PC-3 (cell line): Measurements from ENCODE around the gene DNAL4. TPM values are rescaled to one million over a fixed set of nuclear protein-coding genes. Genes with fewer than 3 reads are reported as not detected.

Source experiments
- ATAC-seq: fragments of 200-7000 bp; cut with Tn5 transposase; 2 replicates; pipeline ENCODE4 v1.9.1; 2020; ENCODE audit warnings: mild to moderate bottlenecking, moderate library complexity
- BruUV-seq: library from RNA; stranded (reverse); fragments of 400-500 nt; replicated peaks from 2 replicates; lab custom pipeline; 2021; lab: Mats Ljungman, UMichigan
- CTCF ChIA-PET: fragments of 300-600 bp; sonication (Branson Sonifier 250); formaldehyde crosslinking; loops from one replicate; lab custom pipeline; 2022; ENCODE audit warnings: antibody characterized with exemption; lab: Charles Lee
- POLR2A ChIA-PET: fragments of 300-600 bp; sonication (Branson Sonifier 250); formaldehyde crosslinking; loops from one replicate; lab custom pipeline; 2022; ENCODE audit warnings: antibody characterized with exemption; ENCODE audit not compliant: unreplicated experiment; lab: Charles Lee
- DNase-seq: peaks from one replicate; pipeline ENCODE4 v3.0.0-alpha.2; 2015
- H2AFZ ChIP-seq: fragments of 300-600 bp; sonication (generic); 2 replicates; pipeline ENCODE4 v1.6.0; 2016; ENCODE audit warnings: antibody characterized with exemption, low read length
- H3F3A ChIP-seq: fragments of 300-600 bp; sonication (generic); one replicate; pipeline ENCODE4 v1.6.0; 2017; ENCODE audit warnings: antibody characterized with exemption, low read length, control low read depth, mild to moderate bottlenecking; ENCODE audit not compliant: unreplicated experiment
- H3K27ac ChIP-seq: fragments of 300-600 bp; sonication (generic); 2 replicates; pipeline ENCODE4 v1.5.1; 2016; ENCODE audit warnings: mild to moderate bottlenecking, low read length
- H3K27me3 ChIP-seq: fragments of 300-600 bp; sonication (generic); 2 replicates; pipeline ENCODE4 v1.6.1; 2016; ENCODE audit warnings: low read length, mixed read lengths
- H3K36me3 ChIP-seq: fragments of 300-600 bp; sonication (generic); 2 replicates; pipeline ENCODE4 v1.6.1; 2016; ENCODE audit warnings: low read depth, mixed run types, low read length, mixed read lengths
- H3K4me1 ChIP-seq: fragments of 300-600 bp; sonication (generic); 2 replicates; pipeline ENCODE4 v1.5.1; 2016; ENCODE audit warnings: low read length; ENCODE audit not compliant: insufficient read depth
- H3K4me2 ChIP-seq: fragments of 300-600 bp; sonication (generic); 2 replicates; pipeline ENCODE4 v1.6.0; 2016; ENCODE audit warnings: low read length
- H3K4me3 ChIP-seq: fragments of 300-600 bp; sonication (generic); 2 replicates; pipeline ENCODE4 v1.5.1; 2016; ENCODE audit warnings: mild to moderate bottlenecking, low read length, mixed read lengths
- H3K79me2 ChIP-seq: fragments of 300-600 bp; sonication (generic); 2 replicates; pipeline ENCODE4 v1.6.1; 2017; ENCODE audit warnings: low read length, mixed read lengths
- H3K9ac ChIP-seq: fragments of 300-600 bp; sonication (generic); 2 replicates; pipeline ENCODE4 v1.6.0; 2016; ENCODE audit warnings: mild to moderate bottlenecking, low read length
- H3K9me2 ChIP-seq: fragments of 300-600 bp; sonication (generic); replicated peaks from 2 replicates; pipeline ENCODE4 v1.6.1; 2016; ENCODE audit warnings: mixed run types, low read length, mixed read lengths
- H3K9me3 ChIP-seq: fragments of 300-600 bp; sonication (generic); 2 replicates; pipeline ENCODE4 v1.6.1; 2016; ENCODE audit warnings: low read length, mixed read lengths
- H4K20me1 ChIP-seq: fragments of 300-600 bp; sonication (generic); 2 replicates; pipeline ENCODE4 v1.6.1; 2016; ENCODE audit warnings: low read length, mixed read lengths
- EZH2 ChIP-seq: fragments of 300-600 bp; sonication (generic); IDR thresholded peaks from one replicate; pipeline ENCODE4 v1.6.1; 2017; ENCODE audit warnings: antibody characterized with exemption, mild to moderate bottlenecking, low read length; ENCODE audit not compliant: unreplicated experiment
- EZH2phosphoT487 ChIP-seq: fragments of 300-600 bp; sonication (generic); IDR thresholded peaks from 2 replicates; pipeline ENCODE4 v1.6.1; 2018; ENCODE audit warnings: mild to moderate bottlenecking, antibody characterized with exemption, low read length, borderline replicate concordance
- intact Hi-C: fragments of 100-400 bp; cut with micrococcal nuclease; formaldehyde crosslinking; loops from 2 replicates; pipeline ENCODE4 v1.9.0; 2023
- total RNA-seq: library from RNA; depleted of rRNA; stranded (reverse); fragments of >200 nt; gene quantifications from 2 replicates; pipeline ENCODE4 v1.2.3, GENCODE V29; 2014
- TF ChIP-seq, protein P1 (sequence below): fragments of 300-600 bp; sonication (generic); conservative IDR thresholded peaks from 2 replicates; pipeline ENCODE4 v1.5.1; 2017; ENCODE audit warnings: antibody characterized with exemption, low read depth, mild to moderate bottlenecking, low read length

The DNAL4 gene
- total RNA-seq, 1 experiment from 2014 or later = 22.5 TPM

DNA sequence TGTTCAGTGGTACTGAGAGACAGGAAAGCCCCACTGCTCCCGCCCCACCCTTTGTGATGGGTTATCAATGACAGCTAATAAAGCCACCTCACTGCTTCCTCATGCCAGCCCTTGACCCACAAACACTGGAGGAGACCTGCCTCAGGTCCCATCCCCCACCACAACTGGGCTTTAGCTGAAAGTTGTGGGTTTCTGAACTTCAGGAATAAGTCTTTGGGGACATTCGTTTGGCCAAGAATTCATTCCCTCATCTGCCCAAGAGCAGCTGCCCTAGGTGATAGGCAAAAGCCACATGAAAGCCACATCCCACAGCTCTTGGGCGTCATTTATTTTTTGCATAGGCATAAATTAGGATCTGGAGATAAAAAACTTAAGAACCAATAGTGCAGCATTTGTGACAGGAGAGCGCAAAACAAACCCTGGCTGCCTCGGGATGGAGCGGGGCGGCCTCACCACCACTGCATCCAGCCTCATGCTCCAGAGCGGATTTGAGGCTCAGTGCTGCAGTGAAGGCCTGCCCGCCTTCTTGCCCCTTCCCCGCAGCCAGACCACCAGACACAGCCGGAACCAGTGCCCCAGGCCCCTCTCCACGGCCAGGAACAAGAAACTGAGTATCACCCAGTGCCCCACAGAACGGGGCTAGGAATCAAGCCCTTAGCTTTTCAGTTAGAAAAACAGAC is 59.4 kb downstream of the DNAL4 start:
- POLR2A ChIA-PET = no interaction called here
- no TSS peak for BruUV-seq
- no peak for DNase-seq

DNA sequence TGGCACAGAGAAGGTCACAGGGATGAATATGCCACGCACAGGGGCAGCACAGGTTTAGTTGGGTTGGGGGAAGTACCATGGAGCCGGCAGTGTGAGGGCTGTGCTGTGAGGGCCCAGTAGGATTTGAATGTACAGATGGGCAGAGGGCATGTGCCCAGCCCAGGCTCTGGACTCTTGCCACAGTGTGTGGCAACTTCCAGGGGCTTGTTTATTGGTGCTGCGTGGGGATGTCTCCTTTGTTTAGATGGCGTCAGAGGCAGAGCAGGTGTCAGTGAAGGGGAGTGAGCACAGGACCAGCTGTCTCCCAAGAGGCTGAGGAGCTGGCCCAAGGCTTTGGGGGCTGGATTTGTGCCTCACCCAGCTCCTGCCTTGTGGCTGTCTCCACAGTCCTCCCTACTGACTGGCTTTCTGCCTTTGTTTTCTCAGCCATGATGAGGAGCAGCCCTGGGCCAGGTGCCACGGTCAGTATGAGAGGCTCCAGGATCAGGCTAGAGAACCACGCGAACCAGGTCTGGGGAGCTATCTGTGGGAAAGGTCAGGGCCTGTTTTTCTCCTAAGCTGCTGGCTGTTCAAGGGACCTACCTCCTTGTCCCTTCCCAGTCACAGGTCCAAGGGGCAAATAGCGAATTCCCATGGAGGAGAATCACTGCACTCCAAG is 60.1 kb downstream of the DNAL4 start:
- Histone ChIP-seq H3K9ac (no peak overlapping the region), H3K9me3 (no peaks in the 10 kb centered on the region), H3K79me2 (no peaks in the 10 kb centered on the region), H3K27ac (no peak overlapping the region), H3K9me2 (no peaks in the 10 kb centered on the region), H4K20me1 (no peaks in the 10 kb centered on the region), H2AFZ (no peak overlapping the region), H3K27me3 (no peaks in the 10 kb centered on the region), H3K4me1 (peaks cover 6% of the 10 kb centered on the region; the same call in 1 of the 2 replicates), H3F3A (no peaks in the 10 kb centered on the region), H3K4me2 (no peak overlapping the region), H3K4me3 (no peak overlapping the region), H3K36me3 (peaks cover 11% of the 10 kb centered on the region)
- BruUV-seq = no TSS peak
- DNase-seq = no peak
- no peak for ATAC-seq
- no peak for TF ChIP-seq EZH2phosphoT487
- TF ChIP-seq, protein P1, sequence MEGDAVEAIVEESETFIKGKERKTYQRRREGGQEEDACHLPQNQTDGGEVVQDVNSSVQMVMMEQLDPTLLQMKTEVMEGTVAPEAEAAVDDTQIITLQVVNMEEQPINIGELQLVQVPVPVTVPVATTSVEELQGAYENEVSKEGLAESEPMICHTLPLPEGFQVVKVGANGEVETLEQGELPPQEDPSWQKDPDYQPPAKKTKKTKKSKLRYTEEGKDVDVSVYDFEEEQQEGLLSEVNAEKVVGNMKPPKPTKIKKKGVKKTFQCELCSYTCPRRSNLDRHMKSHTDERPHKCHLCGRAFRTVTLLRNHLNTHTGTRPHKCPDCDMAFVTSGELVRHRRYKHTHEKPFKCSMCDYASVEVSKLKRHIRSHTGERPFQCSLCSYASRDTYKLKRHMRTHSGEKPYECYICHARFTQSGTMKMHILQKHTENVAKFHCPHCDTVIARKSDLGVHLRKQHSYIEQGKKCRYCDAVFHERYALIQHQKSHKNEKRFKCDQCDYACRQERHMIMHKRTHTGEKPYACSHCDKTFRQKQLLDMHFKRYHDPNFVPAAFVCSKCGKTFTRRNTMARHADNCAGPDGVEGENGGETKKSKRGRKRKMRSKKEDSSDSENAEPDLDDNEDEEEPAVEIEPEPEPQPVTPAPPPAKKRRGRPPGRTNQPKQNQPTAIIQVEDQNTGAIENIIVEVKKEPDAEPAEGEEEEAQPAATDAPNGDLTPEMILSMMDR = no peak
- no peak for TF ChIP-seq EZH2
- ChIA-PET POLR2A (no interaction called here), CTCF (interaction anchor here (0.6 kb wide), 1 partner anchor 843 kb away, joined by 3 read pairs; no protein-coding TSS in a partner anchor)
- intact Hi-C loops = no loop called here

More for the DNA sequence above, 59.4 kb downstream of the DNAL4 start:
- H3K4me2 ChIP-seq = no peak overlapping the region
- CTCF ChIA-PET = no interaction called here
- H3F3A ChIP-seq = no peaks in the 10 kb centered on the region
- no peak overlapping the region for H3K4me3 ChIP-seq
- no peak for TF ChIP-seq EZH2phosphoT487
- TF ChIP-seq, protein P1 = no peak
- no peak for TF ChIP-seq EZH2
- H3K9ac ChIP-seq = no peak overlapping the region
- H3K36me3 ChIP-seq = peaks cover 16% of the 10 kb centered on the region
- no peaks in the 10 kb centered on the region for H3K9me3 ChIP-seq
- ATAC-seq = no peak
- H3K27me3 ChIP-seq = no peaks in the 10 kb centered on the region
- no peaks in the 10 kb centered on the region for H3K79me2 ChIP-seq
- H3K27ac ChIP-seq = no peak overlapping the region
- intact Hi-C loops = no loop called here
- H4K20me1 ChIP-seq = no peaks in the 10 kb centered on the region
- peaks cover 6% of the 10 kb centered on the region; the same call in 1 of the 2 replicates for H3K4me1 ChIP-seq
- H2AFZ ChIP-seq = no peak overlapping the region
- H3K9me2 ChIP-seq = no peaks in the 10 kb centered on the region

DNA sequence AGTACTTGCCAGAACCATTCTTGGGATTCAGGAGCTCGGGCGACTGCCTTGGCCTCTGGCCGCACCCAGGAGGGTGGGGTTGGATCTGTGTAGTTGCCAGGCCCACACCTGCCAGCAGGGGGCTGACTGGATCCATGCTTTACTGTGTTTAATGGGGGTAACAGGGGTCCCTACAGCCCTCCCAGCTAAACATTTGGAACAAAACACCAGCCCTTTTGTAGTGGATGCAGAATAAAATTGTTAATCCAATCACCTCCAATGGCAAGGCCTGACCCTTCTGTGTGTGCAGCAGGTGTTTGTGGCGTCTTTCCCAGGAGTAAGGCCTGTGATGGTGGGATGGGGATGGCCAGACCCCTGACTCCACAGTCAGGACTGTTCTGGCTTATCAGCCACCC is 60.6 kb downstream of the DNAL4 start:
- no peaks in the 10 kb centered on the region for H4K20me1 ChIP-seq
- H2AFZ ChIP-seq = no peak overlapping the region
- no peak for TF ChIP-seq EZH2phosphoT487
- TF ChIP-seq, protein P1 = peak; percentile 77
- DNase-seq = peak; percentile 29
- H3K9me3 ChIP-seq = no peaks in the 10 kb centered on the region
- ChIA-PET CTCF (interaction anchor here (0.6 kb wide), 1 partner anchor 842 kb away, joined by 3 read pairs; no protein-coding TSS in a partner anchor), POLR2A (no interaction called here)
- BruUV-seq = no TSS peak
- peak; percentile 43 for ATAC-seq
- no peak overlapping the region for H3K9ac ChIP-seq
- no peaks in the 10 kb centered on the region for H3K27me3 ChIP-seq
- no peaks in the 10 kb centered on the region for H3K79me2 ChIP-seq
- intact Hi-C loops = no loop called here
- H3K27ac ChIP-seq = no peak overlapping the region
- no peaks in the 10 kb centered on the region for H3F3A ChIP-seq
- H3K4me1 ChIP-seq = peaks cover 6% of the 10 kb centered on the region; the same call in 1 of the 2 replicates
- peaks cover 11% of the 10 kb centered on the region for H3K36me3 ChIP-seq
- H3K4me3 ChIP-seq = no peak overlapping the region
- no peak overlapping the region for H3K4me2 ChIP-seq
- no peaks in the 10 kb centered on the region for H3K9me2 ChIP-seq
